ENCODE data around the gene GNAI2. TPM values are rescaled to one million over a fixed set of nuclear protein-coding genes. Genes with fewer than 3 reads are reported as not detected.

The GNAI2 gene
- total RNA-seq, 1 donor from 2014 or later = 97.0 TPM

GRCh38 chr3:50292159-50293078, 56.4 kb downstream of the GNAI2 start, which contains the start of gene IFRD2:
IFRD2 (minus strand) TSS chr3:50292429; CDS start chr3:50292274, 155 bp downstream.
- FAIRE-seq = peak; percentile 43

GRCh38 chr3:50293079-50293801, 57.2 kb downstream of the GNAI2 start:
- no peak for DNase-seq (ENCODE audit: low spot score in 2 of 2)
- no peak for FAIRE-seq

More at GRCh38 chr3:50292159-50293078, 56.4 kb downstream of the GNAI2 start, which contains the start of gene IFRD2:
- peak; percentile 96 to 97 for DNase-seq (ENCODE audit: low spot score in 2 of 2)

GRCh38 chr3:50294089-50294488, 58.1 kb downstream of the GNAI2 start:
- DNase-seq (ENCODE audit: low spot score in 2 of 2) = no peak
- no peak for FAIRE-seq

- FAIRE-seq (no peak), DNase-seq (ENCODE audit: low spot score in 2 of 2) (no peak)
Observed at GRCh38 chr3:50294492-50295403, 58.7 kb downstream of the GNAI2 start.

- no peak for DNase-seq (ENCODE audit: low spot score in 2 of 2)
- no peak for FAIRE-seq
Observed at GRCh38 chr3:50295553-50296431, 59.8 kb downstream of the GNAI2 start.

GRCh38 chr3:50296721-50297383, 60.8 kb downstream of the GNAI2 start:
- FAIRE-seq = no peak
- DNase-seq (ENCODE audit: low spot score in 2 of 2) = no peak

GRCh38 chr3:50297384-50297775, 61.4 kb downstream of the GNAI2 start:
- FAIRE-seq = no peak
- DNase-seq (ENCODE audit: low spot score in 2 of 2) = no peak

- FAIRE-seq = no peak
- DNase-seq (ENCODE audit: low spot score in 2 of 2) = no peak
Observed at GRCh38 chr3:50297896-50298725, 62.1 kb downstream of the GNAI2 start.

- FAIRE-seq = peak; percentile 63
Observed at GRCh38 chr3:50298836-50299637, 63.0 kb downstream of the GNAI2 start, which contains the start of the genes HYAL3 and NAA80. HYAL3 (minus strand) TSS chr3:50299405; CDS start chr3:50295602, 3,803 bp downstream. NAA80 (minus strand) TSS chr3:50299405; CDS start chr3:50297463, 1,942 bp downstream.

GRCh38 chr3:50299638-50299928, 63.6 kb downstream of the GNAI2 start:
- FAIRE-seq = no peak

More at GRCh38 chr3:50298836-50299637, 63.0 kb downstream of the GNAI2 start, which contains the start of the genes HYAL3 and NAA80:
- peak; percentile 98 to 99 for DNase-seq (ENCODE audit: low spot score in 2 of 2)

GRCh38 chr3:50299929-50300680, 64.1 kb downstream of the GNAI2 start:
- DNase-seq (ENCODE audit: low spot score in 2 of 2) (peak in 1 of 2 donors; percentile 73), FAIRE-seq (no peak)

More at GRCh38 chr3:50299638-50299928, 63.6 kb downstream of the GNAI2 start:
- DNase-seq (ENCODE audit: low spot score in 2 of 2) = no peak

- FAIRE-seq = no peak
- DNase-seq (ENCODE audit: low spot score in 2 of 2) = no peak
Observed at GRCh38 chr3:50300681-50301254, 64.8 kb downstream of the GNAI2 start.

GRCh38 chr3:50302095-50303012, 66.3 kb downstream of the GNAI2 start:
- DNase-seq (ENCODE audit: low spot score in 2 of 2) (no peak), FAIRE-seq (no peak)

GRCh38 chr3:50303013-50303815, 67.2 kb downstream of the GNAI2 start, which contains the start of gene HYAL1:
HYAL1 (minus strand) TSS chr3:50303574; CDS start chr3:50302956, 618 bp downstream.
- no peak for FAIRE-seq
- no peak for DNase-seq (ENCODE audit: low spot score in 2 of 2)

All from frontal cortex (tissue), 4 donors.